ENCODE results near the gene BTBD16.

BTBD16 gene

GRCh38 chr10:122363722-122364463, 92.8 kb downstream of the BTBD16 start:
- H3K4me3 ChIP-seq (ENCODE audit: low read depth, low read length), result no peak overlapping the region
- no peak overlapping the region for H3K27ac ChIP-seq
- no peaks in the 10 kb centered on the region for H3K36me3 ChIP-seq
- H3K9me3 ChIP-seq (ENCODE audit: severe bottlenecking), result peaks cover 3% of the 10 kb centered on the region
- no peak for TF ChIP-seq CTCF (IDR thresholded peaks at IDR 0.05; ENCODE audit: low read depth, low read length)
- no peak for DNase-seq
- no peaks in the 10 kb centered on the region for H3K27me3 ChIP-seq (ENCODE audit: insufficient read depth, low read depth, severe bottlenecking)

- no peak for DNase-seq
- no peak overlapping the region for H3K4me3 ChIP-seq (ENCODE audit: low read depth, low read length)
- H3K9me3 ChIP-seq (ENCODE audit: severe bottlenecking), result peaks cover 3% of the 10 kb centered on the region
- H3K36me3 ChIP-seq, result no peaks in the 10 kb centered on the region
- H3K27me3 ChIP-seq (ENCODE audit: insufficient read depth, low read depth, severe bottlenecking), result no peaks in the 10 kb centered on the region
- H3K27ac ChIP-seq, result no peak overlapping the region
- TF ChIP-seq CTCF (IDR thresholded peaks at IDR 0.05; ENCODE audit: low read depth, low read length), result no peak
Observed at GRCh38 chr10:122368502-122369254, 97.6 kb downstream of the BTBD16 start.

- no peak for TF ChIP-seq CTCF (IDR thresholded peaks at IDR 0.05; ENCODE audit: low read depth, low read length)
- H3K36me3 ChIP-seq, result no peaks in the 10 kb centered on the region
- no peak overlapping the region for H3K4me3 ChIP-seq (ENCODE audit: low read depth, low read length)
- H3K27me3 ChIP-seq (ENCODE audit: insufficient read depth, low read depth, severe bottlenecking), result no peaks in the 10 kb centered on the region
- no peaks in the 10 kb centered on the region for H3K9me3 ChIP-seq (ENCODE audit: severe bottlenecking)
- no peak for DNase-seq
- no peak overlapping the region for H3K27ac ChIP-seq
Observed at GRCh38 chr10:122373108-122373507, 102.0 kb downstream of the BTBD16 start.

- Histone ChIP-seq H3K27ac (peak overlapping the region; percentile 43; the same call in 1 of the 2 replicates), H3K27me3 (ENCODE audit: insufficient read depth, low read depth, severe bottlenecking) (no peaks in the 10 kb centered on the region), H3K4me3 (ENCODE audit: low read depth, low read length) (peak overlapping the region; percentile 73), H3K36me3 (no peaks in the 10 kb centered on the region), H3K9me3 (ENCODE audit: severe bottlenecking) (no peaks in the 10 kb centered on the region)
- DNase-seq, result no peak
- TF ChIP-seq CTCF (IDR thresholded peaks at IDR 0.05; ENCODE audit: low read depth, low read length), result no peak
Observed at GRCh38 chr10:122373721-122374120, 102.6 kb downstream of the BTBD16 start.

- Histone ChIP-seq H3K36me3 (no peaks in the 10 kb centered on the region), H3K27me3 (ENCODE audit: insufficient read depth, low read depth, severe bottlenecking) (no peaks in the 10 kb centered on the region), H3K9me3 (ENCODE audit: severe bottlenecking) (no peaks in the 10 kb centered on the region), H3K4me3 (ENCODE audit: low read depth, low read length) (peak within 1 kb of the TSS; percentile 92), H3K27ac (peak within 1 kb of the TSS; percentile 92)
- no peak for TF ChIP-seq CTCF (IDR thresholded peaks at IDR 0.05; ENCODE audit: low read depth, low read length)
- DNase-seq, result peak; percentile 95
Observed at GRCh38 chr10:122374237-122374858, 103.3 kb downstream of the BTBD16 start, which contains the start of gene PLEKHA1. TSS of gene PLEKHA1 (plus strand) at chr10:122374708. CDS start at chr10:122393201, 18,493 bp downstream.
